Measurements from ENCODE around the gene ELOVL2.

The ELOVL2 gene

GRCh38 chr6:11036977-11037430 lies 7.1 kb downstream of the ELOVL2 start:
- no peak overlapping the region for H3K4me3 ChIP-seq (ENCODE audit: low read depth in 1 of 2, low read length in 2 of 2)
- no peaks in the 10 kb centered on the region for H3K36me3 ChIP-seq (ENCODE audit: insufficient read depth, low read length)
- H2AFZ ChIP-seq (ENCODE audit: low read depth, low read length): no peak overlapping the region
- H3K27me3 ChIP-seq (ENCODE audit: insufficient read depth, low read length, poor library complexity): peaks cover 21% of the 10 kb centered on the region
- no peaks in the 10 kb centered on the region for H3K9me3 ChIP-seq (ENCODE audit: insufficient read depth, low read length, severe bottlenecking)
- H3K4me2 ChIP-seq (ENCODE audit: insufficient read depth, low read length): no peak overlapping the region
- ATAC-seq (ENCODE audit: insufficient read depth, low read depth) (no peak), DNase-seq (no peak)
- no peak for TF ChIP-seq EZH2 (IDR thresholded peaks at IDR 0.05; ENCODE audit: borderline replicate concordance, low read depth, low read length, severe bottlenecking)
- H4K20me1 ChIP-seq (ENCODE audit: insufficient read depth, low read length): no peaks in the 10 kb centered on the region
- H3K27ac ChIP-seq (ENCODE audit: low read length): no peak overlapping the region
- no peak overlapping the region for H3K9ac ChIP-seq (ENCODE audit: low read depth, low read length)
- no peaks in the 10 kb centered on the region for H3K79me2 ChIP-seq (ENCODE audit: insufficient read depth, low read length)
- H3K4me1 ChIP-seq (ENCODE audit: insufficient read depth, low read length): no peaks in the 10 kb centered on the region

- DNase-seq (no peak), ATAC-seq (ENCODE audit: insufficient read depth, low read depth) (no peak)
- no peak overlapping the region for H3K9ac ChIP-seq (ENCODE audit: low read depth, low read length)
- H4K20me1 ChIP-seq (ENCODE audit: insufficient read depth, low read length): no peaks in the 10 kb centered on the region
- no peaks in the 10 kb centered on the region for H3K9me3 ChIP-seq (ENCODE audit: insufficient read depth, low read length, severe bottlenecking)
- H3K27ac ChIP-seq (ENCODE audit: low read length): no peak overlapping the region
- no peaks in the 10 kb centered on the region for H3K36me3 ChIP-seq (ENCODE audit: insufficient read depth, low read length)
- no peak for TF ChIP-seq CTCF (IDR thresholded peaks at IDR 0.05; ENCODE audit: borderline replicate concordance, extremely low read depth, low read length, poor library complexity, severe bottlenecking)
- TF ChIP-seq EZH2 (IDR thresholded peaks at IDR 0.05; ENCODE audit: borderline replicate concordance, low read depth, low read length, severe bottlenecking): no peak
- no peak overlapping the region for H2AFZ ChIP-seq (ENCODE audit: low read depth, low read length)
- H3K27me3 ChIP-seq (ENCODE audit: insufficient read depth, low read length, poor library complexity): peaks cover 19% of the 10 kb centered on the region
- no peak overlapping the region for H3K4me2 ChIP-seq (ENCODE audit: insufficient read depth, low read length)
- H3K4me3 ChIP-seq (ENCODE audit: low read depth in 1 of 2, low read length in 2 of 2): no peak overlapping the region
- no peaks in the 10 kb centered on the region for H3K79me2 ChIP-seq (ENCODE audit: insufficient read depth, low read length)
- H3K4me1 ChIP-seq (ENCODE audit: insufficient read depth, low read length): no peaks in the 10 kb centered on the region
These were observed 7.8 kb downstream of the ELOVL2 start for GRCh38 chr6:11036351-11036740.

GRCh38 chr6:11035616-11036350 lies 8.3 kb downstream of the ELOVL2 start:
- Histone ChIP-seq H3K79me2 (ENCODE audit: insufficient read depth, low read length) (no peaks in the 10 kb centered on the region), H3K27ac (ENCODE audit: low read length) (no peak overlapping the region), H3K9me3 (ENCODE audit: insufficient read depth, low read length, severe bottlenecking) (no peaks in the 10 kb centered on the region), H3K4me1 (ENCODE audit: insufficient read depth, low read length) (no peaks in the 10 kb centered on the region), H3K4me2 (ENCODE audit: insufficient read depth, low read length) (no peak overlapping the region), H4K20me1 (ENCODE audit: insufficient read depth, low read length) (no peaks in the 10 kb centered on the region), H3K36me3 (ENCODE audit: insufficient read depth, low read length) (no peaks in the 10 kb centered on the region), H3K27me3 (ENCODE audit: insufficient read depth, low read length, poor library complexity) (peaks cover 19% of the 10 kb centered on the region), H3K4me3 (ENCODE audit: low read depth in 1 of 2, low read length in 2 of 2) (no peak overlapping the region), H2AFZ (ENCODE audit: low read depth, low read length) (no peak overlapping the region), H3K9ac (ENCODE audit: low read depth, low read length) (no peak overlapping the region)
- no peak for ATAC-seq (ENCODE audit: insufficient read depth, low read depth)
- no peak for DNase-seq
- TF ChIP-seq EZH2 (IDR thresholded peaks at IDR 0.05; ENCODE audit: borderline replicate concordance, low read depth, low read length, severe bottlenecking): no peak
- no peak for TF ChIP-seq CTCF (IDR thresholded peaks at IDR 0.05; ENCODE audit: borderline replicate concordance, extremely low read depth, low read length, poor library complexity, severe bottlenecking)

DNA sequence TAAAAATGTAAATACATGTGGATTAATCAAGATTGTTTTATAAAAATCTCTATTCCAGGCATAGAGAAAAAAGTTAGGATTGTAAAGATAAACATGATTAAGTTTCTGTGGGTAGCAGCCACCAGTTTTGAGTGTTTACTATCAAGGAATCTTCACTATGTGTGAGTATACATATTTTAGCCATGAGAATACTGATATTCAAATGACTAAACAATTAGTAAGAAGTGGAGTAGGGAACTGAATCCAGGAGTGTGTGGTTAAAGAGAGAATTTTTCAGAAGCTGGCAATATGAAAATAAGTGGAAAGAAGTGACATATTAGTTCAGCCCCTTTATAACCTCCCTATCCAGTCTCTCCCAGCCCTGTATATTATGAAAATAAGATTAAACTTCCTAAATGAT lies 10.3 kb downstream of the ELOVL2 start:
- no peaks in the 10 kb centered on the region for H3K79me2 ChIP-seq (ENCODE audit: insufficient read depth, low read length)
- H3K4me1 ChIP-seq (ENCODE audit: insufficient read depth, low read length): no peaks in the 10 kb centered on the region
- no peak overlapping the region for H3K4me2 ChIP-seq (ENCODE audit: insufficient read depth, low read length)
- no peak for TF ChIP-seq CTCF (IDR thresholded peaks at IDR 0.05; ENCODE audit: borderline replicate concordance, extremely low read depth, low read length, poor library complexity, severe bottlenecking)
- no peak for TF ChIP-seq EZH2 (IDR thresholded peaks at IDR 0.05; ENCODE audit: borderline replicate concordance, low read depth, low read length, severe bottlenecking)
- no peaks in the 10 kb centered on the region for H4K20me1 ChIP-seq (ENCODE audit: insufficient read depth, low read length)
- no peak overlapping the region for H3K9ac ChIP-seq (ENCODE audit: low read depth, low read length)
- ATAC-seq (ENCODE audit: insufficient read depth, low read depth): no peak
- no peak for DNase-seq
- no peak overlapping the region for H3K27ac ChIP-seq (ENCODE audit: low read length)
- H3K36me3 ChIP-seq (ENCODE audit: insufficient read depth, low read length): no peaks in the 10 kb centered on the region
- no peaks in the 10 kb centered on the region for H3K9me3 ChIP-seq (ENCODE audit: insufficient read depth, low read length, severe bottlenecking)
- H2AFZ ChIP-seq (ENCODE audit: low read depth, low read length): no peak overlapping the region
- peaks cover 14% of the 10 kb centered on the region for H3K27me3 ChIP-seq (ENCODE audit: insufficient read depth, low read length, poor library complexity)
- H3K4me3 ChIP-seq (ENCODE audit: low read depth in 1 of 2, low read length in 2 of 2): no peak overlapping the region

Measured in DND-41 (cell line).